Measurements from ENCODE around the gene ANXA3. TPM values are rescaled to one million over a fixed set of nuclear protein-coding genes. Genes with fewer than 3 reads are reported as not detected.
"Not testable (repeated sequence)": the region's sequence is repeated elsewhere in the genome, so short reads cannot be mapped to it uniquely, and the experiment has no call there.

ANXA3 gene
- total RNA-seq, 4 donors from 2014 or later: 22.3 to 253 (median 150) TPM

GRCh38 chr4:78592088-78592783 lies 40.7 kb downstream of the ANXA3 start:
- TF ChIP-seq EP300 (IDR thresholded peaks at IDR 0.05) (no peak), POLR2AphosphoS5 (IDR thresholded peaks at IDR 0.05) (no peak), POLR2A (IDR thresholded peaks at IDR 0.05) (no peak)
- TF ChIP-seq, protein P1, sequence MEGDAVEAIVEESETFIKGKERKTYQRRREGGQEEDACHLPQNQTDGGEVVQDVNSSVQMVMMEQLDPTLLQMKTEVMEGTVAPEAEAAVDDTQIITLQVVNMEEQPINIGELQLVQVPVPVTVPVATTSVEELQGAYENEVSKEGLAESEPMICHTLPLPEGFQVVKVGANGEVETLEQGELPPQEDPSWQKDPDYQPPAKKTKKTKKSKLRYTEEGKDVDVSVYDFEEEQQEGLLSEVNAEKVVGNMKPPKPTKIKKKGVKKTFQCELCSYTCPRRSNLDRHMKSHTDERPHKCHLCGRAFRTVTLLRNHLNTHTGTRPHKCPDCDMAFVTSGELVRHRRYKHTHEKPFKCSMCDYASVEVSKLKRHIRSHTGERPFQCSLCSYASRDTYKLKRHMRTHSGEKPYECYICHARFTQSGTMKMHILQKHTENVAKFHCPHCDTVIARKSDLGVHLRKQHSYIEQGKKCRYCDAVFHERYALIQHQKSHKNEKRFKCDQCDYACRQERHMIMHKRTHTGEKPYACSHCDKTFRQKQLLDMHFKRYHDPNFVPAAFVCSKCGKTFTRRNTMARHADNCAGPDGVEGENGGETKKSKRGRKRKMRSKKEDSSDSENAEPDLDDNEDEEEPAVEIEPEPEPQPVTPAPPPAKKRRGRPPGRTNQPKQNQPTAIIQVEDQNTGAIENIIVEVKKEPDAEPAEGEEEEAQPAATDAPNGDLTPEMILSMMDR (IDR thresholded peaks at IDR 0.05): peak in 1 of 4 experiments; percentile 17

DNA sequence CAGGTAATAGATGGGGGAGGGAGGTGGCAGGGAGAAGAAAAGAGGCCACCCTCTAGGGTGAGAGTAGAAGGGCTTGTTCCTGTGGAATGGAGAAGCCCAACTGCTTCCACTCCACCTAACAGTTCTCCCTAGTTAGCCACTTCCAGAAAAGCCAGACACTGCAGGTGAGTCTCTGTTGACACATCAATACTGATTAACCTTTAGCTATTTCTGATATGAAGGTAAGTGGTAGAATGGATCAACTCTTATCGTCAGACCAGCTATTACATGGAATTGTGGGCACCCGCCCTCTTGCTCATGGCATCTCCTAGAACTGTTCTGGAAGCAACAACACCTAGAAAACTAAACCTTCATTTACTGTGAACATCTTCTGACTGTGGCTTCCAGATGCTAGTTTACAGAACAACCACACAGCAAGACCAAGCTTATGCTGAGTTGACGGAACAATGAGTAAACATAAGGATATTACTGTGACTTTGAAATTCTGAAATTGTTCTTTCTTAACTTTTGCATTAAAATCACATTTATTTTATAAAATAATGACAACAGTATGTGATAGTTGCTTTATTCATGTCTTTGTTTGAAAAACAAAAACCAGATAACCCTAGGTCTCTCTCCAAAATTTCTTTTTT lies 44.7 kb downstream of the ANXA3 start:
- Histone ChIP-seq H3K4me3 (no peak overlapping the region), H3K27me3 (no peaks in the 10 kb centered on the region), H3K9me3 (no peaks in the 10 kb centered on the region), H3K4me1 (peaks cover 0 to 11% (median 0%) of the 10 kb centered on the region in 3 donors), H3K36me3 (peaks cover 3 to 40% of the 10 kb centered on the region in 2 donors), H3K27ac (no peak overlapping the region)
- 77 to 94% methylated on average over 2 to 3 of the region's 3 CpGs for WGBS, 2 donors (ENCODE audit: low coverage in 1 of 2)
- TF ChIP-seq, protein P1 (IDR thresholded peaks at IDR 0.05): no peak
- no peak for TF ChIP-seq POLR2A (IDR thresholded peaks at IDR 0.05)
- no peak for TF ChIP-seq POLR2AphosphoS5 (IDR thresholded peaks at IDR 0.05)
- TF ChIP-seq EP300 (IDR thresholded peaks at IDR 0.05): no peak
- no peak for ATAC-seq

More at GRCh38 chr4:78592088-78592783, 40.7 kb downstream of the ANXA3 start:
- peak overlapping the region in 2 of 4 donors; percentile 25 to 51 for H3K27ac ChIP-seq
- ATAC-seq: no peak
- H3K36me3 ChIP-seq: peaks cover 0 to 34% of the 10 kb centered on the region in 2 donors
- H3K27me3 ChIP-seq: no peaks in the 10 kb centered on the region
- 53 to 64% methylated on average over 3 of the region's 3 CpGs for WGBS, 2 donors (ENCODE audit: low coverage in 1 of 2)
- no peak overlapping the region for H3K4me3 ChIP-seq
- peaks cover 0 to 36% (median 0%) of the 10 kb centered on the region in 3 donors for H3K4me1 ChIP-seq
- no peaks in the 10 kb centered on the region for H3K9me3 ChIP-seq

DNA sequence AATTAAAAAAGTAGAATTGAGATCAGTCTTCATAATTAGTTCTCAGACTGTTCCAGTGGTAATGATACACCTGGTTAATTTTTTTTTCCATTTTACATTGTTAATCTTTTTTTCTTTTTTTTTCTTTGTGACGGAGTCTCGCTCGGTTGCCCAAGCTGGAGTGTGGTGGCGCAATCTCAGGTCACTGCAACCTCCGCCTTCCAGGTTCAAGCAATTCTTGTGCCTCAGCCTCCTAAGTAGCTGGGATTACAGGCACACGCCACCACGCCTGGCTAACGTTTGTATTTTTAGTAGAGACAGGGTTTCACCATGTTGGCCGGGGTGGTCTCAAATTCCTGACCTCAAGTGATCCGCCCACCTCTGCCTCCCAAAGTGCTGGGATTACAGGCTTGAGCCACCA lies 46.9 kb downstream of the ANXA3 start:
- ATAC-seq, H3K27me3 ChIP-seq, H3K4me3 ChIP-seq, H3K27ac ChIP-seq, H3K9me3 ChIP-seq, H3K4me1 ChIP-seq: not testable (repeated sequence)
- peaks cover 3 to 54% of the 10 kb centered on the region in 2 donors for H3K36me3 ChIP-seq
- WGBS, 2 donors (ENCODE audit: low coverage in 1 of 2): 86 to 93% methylated on average over 6 to 10 of the region's 10 CpGs

DNA sequence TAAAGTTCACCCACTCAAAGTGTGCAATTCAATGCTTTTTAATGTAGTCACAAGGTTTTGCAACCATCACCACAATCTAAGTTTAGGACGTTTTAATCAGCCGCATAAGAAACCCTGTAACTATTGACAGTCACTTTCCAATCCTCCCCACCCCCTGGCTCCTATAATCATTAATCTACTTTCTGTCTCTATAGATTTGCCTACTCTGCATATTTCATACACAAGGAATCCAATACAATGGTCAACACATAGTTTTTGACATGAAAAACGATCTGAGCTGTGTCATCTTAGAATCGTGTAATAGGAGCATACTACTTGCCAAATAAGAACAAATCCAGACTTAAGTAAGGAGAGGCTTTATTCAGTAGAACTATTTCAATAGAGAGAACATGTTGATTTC lies 47.6 kb downstream of the ANXA3 start:
- 80 to 89% methylated on average over 4 of the region's 4 CpGs for WGBS, 2 donors (ENCODE audit: low coverage in 1 of 2)
- Histone ChIP-seq H3K36me3 (peaks cover 3 to 60% of the 10 kb centered on the region in 2 donors), H3K27me3 (no peaks in the 10 kb centered on the region), H3K9me3 (no peaks in the 10 kb centered on the region), H3K4me1 (no peaks in the 10 kb centered on the region), H3K4me3 (no peak overlapping the region), H3K27ac (no peak overlapping the region)
- ATAC-seq: no peak
- TF ChIP-seq POLR2AphosphoS5 (IDR thresholded peaks at IDR 0.05) (no peak), POLR2A (IDR thresholded peaks at IDR 0.05) (no peak), EP300 (IDR thresholded peaks at IDR 0.05) (no peak)
- TF ChIP-seq, protein P1 (IDR thresholded peaks at IDR 0.05): no peak

DNA sequence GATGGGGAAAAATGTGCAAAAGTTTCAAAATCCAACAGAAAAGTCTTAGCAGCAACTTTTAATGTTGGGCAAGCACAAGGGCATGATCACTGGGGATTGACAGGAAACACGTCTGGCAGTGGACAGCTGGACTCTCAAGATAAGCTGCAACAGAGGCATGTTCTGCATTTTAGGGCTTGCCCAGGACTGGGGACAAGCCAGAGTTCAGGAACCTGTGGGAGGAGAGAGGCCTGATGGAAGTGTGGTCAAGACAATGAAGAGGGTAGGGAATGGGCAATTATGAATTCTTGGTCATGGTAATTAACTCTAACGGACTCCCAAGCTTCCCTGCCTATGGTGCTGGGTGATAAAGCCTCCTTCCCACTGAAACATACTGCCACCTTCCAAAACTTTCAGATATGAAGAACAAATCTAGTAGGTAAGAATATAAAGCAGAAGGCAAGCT lies 48.4 kb downstream of the ANXA3 start:
- H3K27ac ChIP-seq: no peak overlapping the region
- no peaks in the 10 kb centered on the region for H3K9me3 ChIP-seq
- no peak overlapping the region for H3K4me3 ChIP-seq
- TF ChIP-seq, protein P1 (IDR thresholded peaks at IDR 0.05): no peak
- no peak for TF ChIP-seq POLR2A (IDR thresholded peaks at IDR 0.05)
- TF ChIP-seq POLR2AphosphoS5 (IDR thresholded peaks at IDR 0.05): no peak
- no peak for TF ChIP-seq EP300 (IDR thresholded peaks at IDR 0.05)
- 53% methylated on average over 2 of the region's 2 CpGs; no CpG with 5 or more reads in 1 of the 2 donors for WGBS, 2 donors (ENCODE audit: low coverage in 1 of 2)
- no peaks in the 10 kb centered on the region for H3K4me1 ChIP-seq
- ATAC-seq: no peak
- peaks cover 3 to 67% of the 10 kb centered on the region in 2 donors for H3K36me3 ChIP-seq
- H3K27me3 ChIP-seq: no peaks in the 10 kb centered on the region

Measured in gastroesophageal sphincter (tissue), 4 donors.